DMS114 treated with DMSO at 0.1 percent for 48 hours (cell line): ENCODE results near the gene PHPT1.
"Not testable (repeated sequence)": the region's sequence is repeated elsewhere in the genome, so short reads cannot be mapped to it uniquely, and the experiment has no call there.

Experiments
- DNase-seq: peaks from one replicate; lab custom pipeline; 2025; ENCODE audit not compliant: unreplicated experiment; lab: John Stamatoyannopoulos, UW

The PHPT1 gene

DNA sequence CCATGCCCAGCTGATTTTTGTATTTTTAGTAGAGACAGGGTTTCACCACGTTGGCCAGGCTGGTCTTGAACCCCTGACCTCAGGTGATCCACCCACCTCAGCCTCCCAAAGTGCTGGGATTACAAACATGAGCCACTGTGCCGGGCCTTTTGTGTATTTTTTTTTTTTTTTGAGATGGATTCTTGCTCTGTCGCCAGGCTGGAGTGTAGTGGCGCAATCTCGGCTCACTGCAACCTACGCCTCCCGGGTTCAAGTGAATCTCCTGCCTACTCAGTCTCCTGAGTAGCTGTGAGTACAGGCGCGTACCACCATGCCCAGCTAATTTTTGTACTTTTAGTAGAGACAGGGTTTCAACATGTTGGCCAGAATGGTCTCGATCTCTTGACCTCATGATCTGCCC lies 34.5 kb downstream of the PHPT1 start:
- not testable (repeated sequence) for DNase-seq

DNA sequence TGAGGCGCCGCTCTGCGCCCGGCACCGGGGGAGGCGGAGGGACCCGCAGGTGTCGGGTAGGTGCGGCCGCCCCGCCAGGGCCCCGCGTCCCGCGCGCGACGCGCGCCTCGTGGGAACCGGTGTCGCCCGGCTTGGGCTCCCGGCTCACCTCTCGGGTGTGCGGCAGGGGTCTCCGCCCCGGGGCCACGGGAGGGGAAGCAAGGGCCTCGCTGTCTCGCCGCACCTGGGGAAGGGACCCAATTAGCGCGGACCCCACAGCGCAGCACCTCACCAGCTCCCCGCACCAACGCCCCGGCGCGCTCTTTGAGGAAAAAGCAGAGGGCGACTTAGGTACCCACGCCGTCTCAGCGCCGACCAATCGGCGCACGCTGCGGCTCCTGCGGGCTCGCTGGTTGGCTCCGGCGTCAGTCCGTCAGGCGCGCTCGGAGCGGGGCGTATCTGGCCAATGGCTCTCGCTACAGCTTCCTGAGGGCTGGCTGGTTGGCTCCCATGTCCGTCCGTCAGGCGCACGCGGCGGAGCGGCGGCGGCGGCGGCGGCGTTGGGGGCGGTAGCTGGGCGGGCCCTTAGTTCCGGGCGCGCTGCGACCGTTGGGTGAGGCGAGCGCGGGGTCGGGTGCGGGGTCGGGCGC lies 36.9 kb downstream of the PHPT1 start, which contains the start of gene TRAF2:
TRAF2 (plus strand) TSS at position 567 of the 629 bp plus-strand sequence. CDS start 12,225 bp downstream, outside the sequence.
- peak; percentile 88 for DNase-seq

DNA sequence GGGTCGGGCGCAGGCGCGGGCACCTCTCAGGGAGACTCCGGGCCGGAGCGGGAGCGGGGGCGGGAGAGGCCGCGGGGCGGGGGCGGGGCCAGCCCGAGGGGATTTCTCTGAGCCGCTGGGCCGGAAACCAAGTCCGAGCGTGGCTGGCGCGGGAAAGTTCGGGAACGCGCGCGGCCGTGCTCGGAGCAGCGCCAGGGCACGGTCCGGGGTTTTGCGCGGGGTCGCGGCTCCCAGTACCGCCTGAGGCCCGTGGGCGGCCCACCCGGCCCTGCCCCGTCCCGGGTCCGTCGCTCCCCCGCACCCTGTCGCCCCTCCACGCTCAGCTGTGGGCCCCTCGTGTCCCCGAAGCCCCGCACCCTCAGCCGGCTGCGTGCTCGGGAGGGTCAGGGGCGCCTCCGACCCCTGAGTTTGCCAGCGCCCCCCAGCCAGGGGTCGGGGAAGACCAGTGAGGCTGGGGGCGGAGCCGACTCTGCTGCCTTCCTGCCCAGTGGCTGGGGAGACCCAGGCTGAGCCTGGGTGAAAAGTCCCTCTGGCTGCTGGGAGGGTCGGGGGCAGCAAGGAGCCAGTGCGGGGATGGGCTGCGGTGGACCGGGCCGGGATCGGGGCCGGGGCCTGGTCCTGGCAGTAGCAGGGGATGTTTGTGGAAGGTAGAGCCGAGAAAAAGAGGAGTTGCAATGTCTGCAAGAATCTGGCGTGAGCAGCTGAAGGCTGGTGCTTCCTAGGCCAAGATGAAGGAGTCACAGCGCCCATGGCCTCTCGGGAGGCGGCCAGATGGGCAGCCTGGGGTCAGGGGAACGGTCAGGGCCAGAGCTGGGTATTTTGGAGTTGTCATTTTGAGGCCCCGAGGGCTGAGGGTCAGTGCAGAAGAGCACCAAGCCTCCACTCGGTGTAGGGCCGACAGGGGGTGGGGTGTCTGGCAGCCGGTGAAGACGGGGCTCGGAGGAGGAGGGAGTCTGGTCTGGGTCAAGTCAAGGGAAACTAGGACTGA lies 37.7 kb downstream of the PHPT1 start:
- no peak for DNase-seq

DNA sequence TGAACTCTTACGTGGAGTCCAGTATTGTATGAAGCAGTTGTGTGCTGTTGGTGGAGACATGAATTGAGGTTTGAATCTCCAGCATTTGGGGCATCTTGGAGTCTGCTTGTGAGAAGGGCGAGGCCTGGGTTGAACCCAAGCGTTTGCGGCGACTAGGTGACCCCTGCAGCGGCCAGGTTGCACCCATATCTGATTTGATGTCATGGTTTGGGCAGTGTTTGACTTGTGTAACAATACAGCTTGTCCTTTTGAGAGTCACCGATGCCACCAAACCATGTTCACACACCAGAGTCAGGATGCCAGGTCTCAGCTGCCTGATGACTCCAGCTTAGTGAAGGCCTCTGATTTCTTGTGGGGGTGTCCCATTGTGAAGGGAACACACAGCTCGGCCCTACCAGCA lies 39.2 kb downstream of the PHPT1 start:
- DNase-seq = no peak

DNA sequence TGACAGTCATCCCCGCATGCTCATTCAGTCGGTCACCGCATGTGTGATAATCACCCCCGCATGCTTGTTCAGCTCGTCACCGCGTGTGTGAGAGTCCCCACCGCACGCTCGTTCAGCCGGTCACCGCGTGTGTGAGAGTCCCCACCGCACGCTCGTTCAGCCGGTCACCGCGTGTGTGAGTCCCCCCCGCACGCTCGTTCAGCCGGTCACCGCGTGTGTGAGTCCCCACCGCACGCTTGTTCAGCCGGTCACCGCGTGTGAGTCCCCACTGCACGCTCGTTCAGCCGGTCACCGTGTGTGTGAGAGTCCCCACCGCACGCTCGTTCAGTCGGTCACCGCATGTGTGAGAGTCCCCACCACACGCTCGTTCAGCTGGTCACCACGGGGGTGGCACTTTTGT lies 40.6 kb downstream of the PHPT1 start:
- no peak for DNase-seq

DNA sequence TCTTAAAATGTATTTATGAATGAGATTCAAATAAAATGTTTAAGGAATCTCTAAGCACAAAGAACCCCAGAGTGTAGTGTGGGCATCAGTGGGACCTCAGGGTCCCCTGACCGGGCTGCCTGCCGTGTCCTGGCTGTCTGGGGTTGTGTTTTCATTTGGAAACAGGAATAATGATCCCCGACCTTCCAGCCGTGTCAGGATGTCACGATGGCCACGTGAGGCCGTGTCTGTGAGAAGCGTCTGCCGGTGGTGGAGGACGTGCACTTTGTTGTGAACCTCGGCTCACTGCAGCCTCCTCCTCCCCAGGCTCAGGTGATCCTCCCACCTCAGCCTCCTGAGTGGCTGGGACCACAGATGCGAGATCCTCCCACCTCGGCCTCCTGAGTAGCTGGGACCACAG lies 41.5 kb downstream of the PHPT1 start:
- no peak for DNase-seq

DNA sequence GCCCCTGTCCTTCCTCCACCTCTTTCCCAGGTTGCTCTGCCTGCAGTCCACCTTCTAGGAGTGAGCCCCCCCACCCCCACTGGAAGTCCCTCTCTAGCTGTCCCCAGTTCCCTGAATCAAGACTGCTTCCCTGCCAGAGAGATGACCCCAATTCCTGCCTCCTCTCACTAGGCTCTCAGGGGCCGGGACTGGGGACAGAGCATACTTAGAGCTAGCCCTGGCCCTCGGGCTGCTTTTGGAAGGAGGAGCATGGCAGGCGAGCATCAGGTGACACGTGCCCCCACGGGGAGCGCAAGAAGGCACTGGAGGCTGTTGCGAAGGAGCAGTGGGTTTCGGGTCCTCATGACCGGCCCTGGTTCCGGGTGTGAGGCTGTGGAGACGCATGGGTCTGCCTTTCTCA lies 46.8 kb downstream of the PHPT1 start:
- DNase-seq = no peak

DNA sequence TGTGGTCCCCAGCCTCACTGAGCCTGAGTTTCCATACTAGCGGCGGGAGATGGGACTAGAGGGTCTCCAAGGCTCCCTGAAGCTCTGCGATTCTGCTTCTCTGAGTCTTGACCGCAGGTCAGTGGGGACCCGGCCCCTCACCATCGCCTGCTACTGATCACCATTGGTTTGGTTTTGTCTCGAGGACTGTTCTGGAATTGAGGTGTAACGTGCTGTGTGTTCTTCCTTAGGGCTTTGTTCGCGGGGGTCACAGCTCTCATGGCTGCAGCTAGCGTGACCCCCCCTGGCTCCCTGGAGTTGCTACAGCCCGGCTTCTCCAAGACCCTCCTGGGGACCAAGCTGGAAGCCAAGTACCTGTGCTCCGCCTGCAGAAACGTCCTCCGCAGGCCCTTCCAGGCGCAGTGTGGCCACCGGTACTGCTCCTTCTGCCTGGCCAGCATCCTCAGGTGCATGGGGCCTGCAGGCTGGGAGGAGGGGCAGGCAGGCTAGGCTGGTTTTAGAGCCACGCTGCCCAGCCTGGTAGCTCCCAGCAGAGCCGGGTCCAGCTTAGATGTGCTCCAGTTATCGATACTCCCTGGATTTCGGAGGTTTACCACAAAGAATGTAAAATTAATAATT lies 49.4 kb downstream of the PHPT1 start:
- no peak for DNase-seq

DNA sequence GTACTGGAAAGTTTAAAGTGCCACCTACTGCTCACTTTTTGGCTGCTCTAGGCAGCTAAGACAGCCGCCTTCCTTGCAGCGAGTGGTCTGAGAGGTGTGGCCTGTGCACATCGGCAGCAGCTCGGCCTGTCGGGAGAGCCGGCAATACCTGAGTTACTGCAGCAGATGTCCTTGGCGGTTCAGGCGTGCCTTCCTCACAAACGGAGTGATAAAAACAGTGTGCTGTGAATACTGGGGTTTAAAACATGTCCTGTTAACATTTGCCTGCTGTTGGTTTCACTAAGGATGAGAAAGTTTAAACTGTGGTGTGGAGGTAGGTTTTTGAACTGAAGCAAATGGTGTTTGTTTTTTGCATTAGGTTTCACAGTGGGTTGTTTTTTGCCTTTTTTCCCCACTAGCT lies 50.0 kb downstream of the PHPT1 start:
- DNase-seq = no peak

DNA sequence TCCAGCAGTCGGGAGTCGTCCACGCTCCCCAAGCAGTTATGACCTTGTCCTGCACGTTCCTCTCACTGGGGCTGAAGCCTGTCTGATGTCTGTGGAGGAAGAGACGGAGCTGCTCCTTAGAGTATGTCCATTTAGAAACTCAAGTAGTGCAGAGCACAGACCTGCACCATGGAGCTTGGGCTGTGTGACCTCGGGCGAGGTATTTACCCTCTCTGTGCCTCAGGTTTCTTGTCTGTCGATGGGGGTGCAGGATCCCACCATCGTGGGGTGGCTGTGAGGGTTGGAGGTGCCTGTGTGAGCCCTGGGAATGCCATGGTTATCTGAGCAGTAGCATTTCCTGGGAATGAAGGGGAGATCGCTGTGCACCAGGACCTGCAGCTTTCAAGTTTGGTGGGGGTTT lies 51.3 kb downstream of the PHPT1 start:
- no peak for DNase-seq
